Hepatocyte (in vitro differentiated cells): ENCODE data around the gene ALK. TPM values are rescaled to one million over a fixed set of nuclear protein-coding genes. Genes with fewer than 3 reads are reported as not detected.

ENCODE experiments used
- DNase-seq: peaks from one replicate; pipeline ENCODE4 v3.0.0-alpha.2; 2016; ENCODE audit warnings: low spot score
- H2AFZ ChIP-seq: fragments of 200-600 bp; sonication (generic); 2 replicates; pipeline ENCODE4 v1.6.0; 2016; ENCODE audit warnings: antibody characterized with exemption, mild to moderate bottlenecking
- H3K27ac ChIP-seq: fragments of 200-600 bp; sonication (generic); 2 replicates; pipeline ENCODE4 v1.5.1; 2016; ENCODE audit warnings: mild to moderate bottlenecking
- H3K27me3 ChIP-seq: fragments of 200-600 bp; sonication (generic); 2 replicates; pipeline ENCODE4 v1.6.1; 2016
- H3K36me3 ChIP-seq: fragments of 200-600 bp; sonication (generic); replicated peaks from 2 replicates; pipeline ENCODE4 v1.5.1; 2016; ENCODE audit warnings: low read depth; ENCODE audit not compliant: insufficient read depth
- H3K4me1 ChIP-seq: fragments of 200-600 bp; sonication (generic); 2 replicates; pipeline ENCODE4 v1.5.1; 2016; ENCODE audit warnings: mild to moderate bottlenecking, moderate library complexity; ENCODE audit not compliant: insufficient read depth
- H3K4me2 ChIP-seq: fragments of 200-600 bp; sonication (generic); 2 replicates; pipeline ENCODE4 v1.6.0; 2016
- H3K4me3 ChIP-seq: fragments of 200-600 bp; sonication (generic); 2 replicates; pipeline ENCODE4 v1.5.1; 2016; ENCODE audit warnings: mild to moderate bottlenecking
- H3K79me2 ChIP-seq: fragments of 200-600 bp; sonication (generic); 2 replicates; pipeline ENCODE4 v1.6.0; 2017; ENCODE audit warnings: mild to moderate bottlenecking
- H3K9me2 ChIP-seq: fragments of 200-600 bp; sonication (generic); replicated peaks from 2 replicates; pipeline ENCODE4 v1.6.0; 2017; ENCODE audit warnings: mild to moderate bottlenecking; ENCODE audit not compliant: insufficient read depth
- H3K9me3 ChIP-seq: fragments of 200-600 bp; sonication (generic); 2 replicates; pipeline ENCODE4 v1.5.1; 2016; ENCODE audit warnings: low read depth, mild to moderate bottlenecking
- H4K20me1 ChIP-seq: fragments of 200-600 bp; sonication (generic); 2 replicates; pipeline ENCODE4 v1.6.0; 2016; ENCODE audit warnings: mild to moderate bottlenecking; ENCODE audit not compliant: insufficient read depth, poor library complexity, severe bottlenecking
- CTCF ChIP-seq: fragments of 200-600 bp; sonication (generic); IDR thresholded peaks from 2 replicates; pipeline ENCODE4 v1.5.1; 2016; ENCODE audit warnings: antibody characterized with exemption, mild to moderate bottlenecking; ENCODE audit not compliant: poor library complexity
- EZH2 ChIP-seq: fragments of 200-600 bp; sonication (generic); IDR thresholded peaks from 2 replicates; pipeline ENCODE4 v1.6.1; 2016; ENCODE audit warnings: antibody characterized with exemption, mild to moderate bottlenecking, borderline replicate concordance
- EZH2phosphoT487 ChIP-seq: fragments of 200-600 bp; sonication (generic); IDR thresholded peaks from one replicate; pipeline ENCODE4 v1.6.1; 2018; ENCODE audit warnings: antibody characterized with exemption, mild to moderate bottlenecking, low read depth, moderate library complexity; ENCODE audit not compliant: unreplicated experiment, severe bottlenecking
- WGBS: methylation state at CpG from one replicate; pipeline ENCODE4 v1.1.6; 2016; ENCODE audit warnings: low lambda C conversion rate; ENCODE audit errors: missing lambda C conversion rate; 5-methylcytosine and 5-hydroxymethylcytosine counted together
- polyA plus RNA-seq: library from polyadenylated mRNA; unstranded; fragments of >200 nt; fragmentation: Nextera tagmentation; extraction: Ambion mirVana; gene quantifications from 2 replicates; pipeline ENCODE4 v1.2.1, GENCODE V29; 2016
- total RNA-seq: library from RNA; depleted of rRNA; stranded (reverse); fragments of >200 nt; gene quantifications from 2 replicates; pipeline ENCODE4 v1.2.3, GENCODE V29; 2014

Gene ALK
- total and polyA plus RNA-seq, 2 experiments from 2014 or later: 0.16 to 0.27 TPM

DNA sequence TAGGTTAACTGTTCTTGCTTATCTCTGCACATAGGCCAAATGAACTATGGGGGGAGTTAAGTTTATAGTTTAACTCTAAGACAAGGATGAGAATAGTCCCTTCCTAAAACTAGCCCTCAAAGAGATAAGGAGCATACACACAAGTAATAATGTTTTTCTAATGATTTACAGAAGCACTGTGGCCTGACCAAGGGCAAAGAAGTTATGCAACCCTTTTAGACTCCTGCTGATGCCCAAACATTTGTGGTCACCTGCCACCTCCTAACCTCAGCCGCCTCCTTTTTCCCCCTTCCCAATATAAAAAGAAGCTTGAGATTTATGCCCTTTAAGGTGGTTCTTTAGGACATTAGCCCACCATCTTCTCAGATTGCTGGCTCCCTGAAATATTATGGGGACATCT is 357.7 kb downstream of the ALK start:
- H2AFZ ChIP-seq: no peak overlapping the region
- 64% methylated on average over 1 of the region's 1 CpG for WGBS
- no peak for TF ChIP-seq EZH2
- TF ChIP-seq EZH2phosphoT487: no peak
- no peak for TF ChIP-seq CTCF

GRCh38 chr2:29562896-29563295 is 358.5 kb downstream of the ALK start:
- WGBS: 85% methylated on average over 2 of the region's 2 CpGs
- no peaks in the 10 kb centered on the region for H3K36me3 ChIP-seq

More for the DNA sequence above, 357.7 kb downstream of the ALK start:
- no peak for DNase-seq
- H3K27me3 ChIP-seq: peaks cover 3% of the 10 kb centered on the region
- no peak overlapping the region for H3K4me2 ChIP-seq
- no peak overlapping the region for H3K27ac ChIP-seq
- H3K9me3 ChIP-seq: no peaks in the 10 kb centered on the region
- H3K9me2 ChIP-seq: no peaks in the 10 kb centered on the region
- no peaks in the 10 kb centered on the region for H3K36me3 ChIP-seq
- H3K4me1 ChIP-seq: no peaks in the 10 kb centered on the region
- H3K4me3 ChIP-seq: no peak overlapping the region
- H3K79me2 ChIP-seq: no peaks in the 10 kb centered on the region
- H4K20me1 ChIP-seq: no peaks in the 10 kb centered on the region

GRCh38 chr2:29562319-29562718 is 359.1 kb downstream of the ALK start:
- no peaks in the 10 kb centered on the region for H3K4me1 ChIP-seq
- no peak for TF ChIP-seq EZH2
- no peak for TF ChIP-seq EZH2phosphoT487
- TF ChIP-seq CTCF: no peak
- no peak overlapping the region for H3K4me2 ChIP-seq
- no peak overlapping the region for H2AFZ ChIP-seq
- no peaks in the 10 kb centered on the region for H3K9me2 ChIP-seq
- H3K36me3 ChIP-seq: no peaks in the 10 kb centered on the region
- H3K4me3 ChIP-seq: no peak overlapping the region
- H4K20me1 ChIP-seq: no peaks in the 10 kb centered on the region
- peaks cover 3% of the 10 kb centered on the region for H3K27me3 ChIP-seq
- no peaks in the 10 kb centered on the region for H3K79me2 ChIP-seq
- no peaks in the 10 kb centered on the region for H3K9me3 ChIP-seq
- no peak for DNase-seq
- H3K27ac ChIP-seq: no peak overlapping the region

More at GRCh38 chr2:29562896-29563295, 358.5 kb downstream of the ALK start:
- peaks cover 3% of the 10 kb centered on the region for H3K27me3 ChIP-seq
- DNase-seq: no peak
- H3K9me3 ChIP-seq: no peaks in the 10 kb centered on the region
- no peak overlapping the region for H2AFZ ChIP-seq
- no peak overlapping the region for H3K27ac ChIP-seq
- H3K79me2 ChIP-seq: no peaks in the 10 kb centered on the region
- no peak overlapping the region for H3K4me2 ChIP-seq
- H3K9me2 ChIP-seq: no peaks in the 10 kb centered on the region
- TF ChIP-seq EZH2 (no peak), CTCF (no peak), EZH2phosphoT487 (no peak)
- no peak overlapping the region for H3K4me3 ChIP-seq
- no peaks in the 10 kb centered on the region for H3K4me1 ChIP-seq
- no peaks in the 10 kb centered on the region for H4K20me1 ChIP-seq

DNA sequence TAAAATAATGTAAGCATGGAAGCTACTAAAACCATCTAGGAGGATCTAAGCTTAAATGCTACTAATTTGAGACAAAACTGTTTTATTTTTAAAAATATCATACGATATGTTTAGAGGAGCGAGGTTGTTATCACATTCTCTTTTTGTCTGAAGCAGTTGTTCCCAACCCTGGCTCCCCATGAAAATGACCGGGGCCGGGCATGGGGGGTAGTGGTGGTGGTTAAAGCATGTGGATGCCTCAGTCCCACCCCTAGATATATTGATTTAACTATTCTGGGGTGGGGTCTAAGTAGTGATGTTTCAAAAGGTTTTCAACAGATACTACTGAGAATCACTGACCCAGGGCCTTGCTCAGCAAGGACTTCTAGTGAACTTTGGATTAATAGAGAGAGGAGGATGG is 359.8 kb downstream of the ALK start:
- no peaks in the 10 kb centered on the region for H3K36me3 ChIP-seq
- H2AFZ ChIP-seq: no peak overlapping the region
- WGBS: 100% methylated on average over 4 of the region's 4 CpGs
- H3K79me2 ChIP-seq: no peaks in the 10 kb centered on the region
- H3K4me2 ChIP-seq: no peak overlapping the region
- no peaks in the 10 kb centered on the region for H3K4me1 ChIP-seq
- no peak for TF ChIP-seq EZH2
- no peak for TF ChIP-seq CTCF
- no peak for TF ChIP-seq EZH2phosphoT487
- DNase-seq: no peak
- H3K4me3 ChIP-seq: no peak overlapping the region
- H3K9me3 ChIP-seq: no peaks in the 10 kb centered on the region
- no peak overlapping the region for H3K27ac ChIP-seq
- H4K20me1 ChIP-seq: no peaks in the 10 kb centered on the region
- no peaks in the 10 kb centered on the region for H3K9me2 ChIP-seq
- peaks cover 3% of the 10 kb centered on the region for H3K27me3 ChIP-seq
